Measurements from ENCODE around the gene OSBP2. TPM values are rescaled to one million over a fixed set of nuclear protein-coding genes. Genes with fewer than 3 reads are reported as not detected.

The OSBP2 gene
- polyA plus RNA-seq, 1 donor (not counting 4 experiments of a cell fraction or from before 2014, with no cell fraction given): 3.0 TPM

GRCh38 chr22:30927806-30928205 lies 233.1 kb downstream of the OSBP2 start:
- H3K79me2 ChIP-seq (ENCODE audit: control insufficient read depth, insufficient read depth, low read length): no peaks in the 10 kb centered on the region
- dilution Hi-C loops (cut with MboI; ENCODE audit: extremely low pct_ligation_motif_present, low sequenced_read_pairs): no loop called here
- peaks cover 24 to 39% of the 10 kb centered on the region in 2 experiments for H3K36me3 ChIP-seq (ENCODE audit: control insufficient read depth in 2 of 2, extremely low read depth in 1 of 2, insufficient read depth in 2 of 2, low read length in 2 of 2)
- H3K27me3 ChIP-seq (ENCODE audit: control insufficient read depth, extremely low read depth, insufficient read depth, low read length): no peaks in the 10 kb centered on the region
- FAIRE-seq (no peak), DNase-seq (ENCODE audit: low read depth, low spot score) (no peak)
- TF ChIP-seq CTCF (optimal IDR thresholded peaks at IDR 0.05 in 1 of 3, IDR thresholded peaks at IDR 0.05 in 1 of 3, conservative IDR thresholded peaks at IDR 0.05 in 1 of 3; ENCODE audit: extremely low read depth in 1 of 3, insufficient read depth in 2 of 3, low read length in 3 of 3): no peak
- TF ChIP-seq EZH2 (IDR thresholded peaks at IDR 0.05; ENCODE audit: low read length): no peak
- no peak overlapping the region for H3K4me3 ChIP-seq (ENCODE audit: control insufficient read depth in 2 of 3, extremely low read depth in 1 of 3, insufficient read depth in 2 of 3, low read depth in 1 of 3, low read length in 3 of 3)
- H3K9me3 ChIP-seq (ENCODE audit: control insufficient read depth, low read depth, low read length): no peaks in the 10 kb centered on the region
- no peak overlapping the region for H3K27ac ChIP-seq (ENCODE audit: control insufficient read depth, insufficient read depth, low read length)
- H3K9ac ChIP-seq (ENCODE audit: control insufficient read depth, extremely low read depth, insufficient read depth, low read length): no peak overlapping the region
- H4K20me1 ChIP-seq (ENCODE audit: control insufficient read depth, extremely low read depth, insufficient read depth, low read length): no peaks in the 10 kb centered on the region
- H3K9me1 ChIP-seq (ENCODE audit: control insufficient read depth, extremely low read depth, insufficient read depth, low read length): no peaks in the 10 kb centered on the region
- H3K4me1 ChIP-seq (ENCODE audit: control insufficient read depth, extremely low read depth, insufficient read depth, low read length): no peaks in the 10 kb centered on the region
- no peak overlapping the region for H2AFZ ChIP-seq (ENCODE audit: control insufficient read depth, low read length)
- H3K4me2 ChIP-seq (ENCODE audit: control insufficient read depth, extremely low read depth, insufficient read depth, low read depth, low read length): no peak overlapping the region

GRCh38 chr22:30928401-30928800 lies 233.7 kb downstream of the OSBP2 start:
- FAIRE-seq: no peak
- dilution Hi-C loops (cut with MboI; ENCODE audit: extremely low pct_ligation_motif_present, low sequenced_read_pairs): no loop called here

More at GRCh38 chr22:30928401-30928800, 233.7 kb downstream of the OSBP2 start:
- H3K4me1 ChIP-seq (ENCODE audit: control insufficient read depth, extremely low read depth, insufficient read depth, low read length): no peaks in the 10 kb centered on the region
- no peaks in the 10 kb centered on the region for H4K20me1 ChIP-seq (ENCODE audit: control insufficient read depth, extremely low read depth, insufficient read depth, low read length)
- no peak overlapping the region for H3K4me3 ChIP-seq (ENCODE audit: control insufficient read depth in 2 of 3, extremely low read depth in 1 of 3, insufficient read depth in 2 of 3, low read depth in 1 of 3, low read length in 3 of 3)
- no peak for TF ChIP-seq EZH2 (IDR thresholded peaks at IDR 0.05; ENCODE audit: low read length)
- TF ChIP-seq CTCF (optimal IDR thresholded peaks at IDR 0.05 in 1 of 3, IDR thresholded peaks at IDR 0.05 in 1 of 3, conservative IDR thresholded peaks at IDR 0.05 in 1 of 3; ENCODE audit: extremely low read depth in 1 of 3, insufficient read depth in 2 of 3, low read length in 3 of 3): no peak
- H2AFZ ChIP-seq (ENCODE audit: control insufficient read depth, low read length): no peak overlapping the region
- H3K4me2 ChIP-seq (ENCODE audit: control insufficient read depth, extremely low read depth, insufficient read depth, low read depth, low read length): no peak overlapping the region
- DNase-seq (ENCODE audit: low read depth, low spot score): no peak
- no peak overlapping the region for H3K9ac ChIP-seq (ENCODE audit: control insufficient read depth, extremely low read depth, insufficient read depth, low read length)
- H3K79me2 ChIP-seq (ENCODE audit: control insufficient read depth, insufficient read depth, low read length): no peaks in the 10 kb centered on the region
- H3K9me1 ChIP-seq (ENCODE audit: control insufficient read depth, extremely low read depth, insufficient read depth, low read length): no peaks in the 10 kb centered on the region
- no peaks in the 10 kb centered on the region for H3K27me3 ChIP-seq (ENCODE audit: control insufficient read depth, extremely low read depth, insufficient read depth, low read length)
- H3K36me3 ChIP-seq (ENCODE audit: control insufficient read depth in 2 of 2, extremely low read depth in 1 of 2, insufficient read depth in 2 of 2, low read length in 2 of 2): peaks cover 26 to 44% of the 10 kb centered on the region in 2 experiments
- H3K9me3 ChIP-seq (ENCODE audit: control insufficient read depth, low read depth, low read length): no peaks in the 10 kb centered on the region
- H3K27ac ChIP-seq (ENCODE audit: control insufficient read depth, insufficient read depth, low read length): no peak overlapping the region

All from keratinocyte (primary cell).